ENCODE data around the gene PTTG1IP. TPM values are rescaled to one million over a fixed set of nuclear protein-coding genes. Genes with fewer than 3 reads are reported as not detected.

PTTG1IP gene
- total and polyA plus RNA-seq, 2 donors (not counting 1 experiment from before 2014, with no cell fraction given) = 229 to 240 TPM

DNA sequence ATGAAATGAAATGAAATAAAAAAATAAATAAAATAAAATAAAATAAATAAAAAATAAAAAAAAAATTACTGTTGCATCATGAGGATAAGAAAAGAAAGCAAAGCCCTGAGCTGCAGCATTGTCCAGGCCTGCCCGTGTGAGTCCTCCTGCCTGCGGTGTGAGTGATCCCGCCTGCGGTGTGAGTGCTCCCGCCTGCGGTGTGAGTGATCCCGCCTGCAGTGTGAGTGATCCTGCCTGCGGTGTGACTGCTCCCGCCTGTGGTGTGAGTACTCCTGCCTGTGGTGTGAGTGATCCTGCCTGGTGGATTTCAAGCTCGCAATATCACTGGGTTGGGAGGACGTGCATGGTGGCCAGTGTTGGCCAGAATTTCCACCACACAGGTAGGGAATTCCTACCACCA lies 22.4 kb upstream of the PTTG1IP start:
- TF ChIP-seq, protein P1, sequence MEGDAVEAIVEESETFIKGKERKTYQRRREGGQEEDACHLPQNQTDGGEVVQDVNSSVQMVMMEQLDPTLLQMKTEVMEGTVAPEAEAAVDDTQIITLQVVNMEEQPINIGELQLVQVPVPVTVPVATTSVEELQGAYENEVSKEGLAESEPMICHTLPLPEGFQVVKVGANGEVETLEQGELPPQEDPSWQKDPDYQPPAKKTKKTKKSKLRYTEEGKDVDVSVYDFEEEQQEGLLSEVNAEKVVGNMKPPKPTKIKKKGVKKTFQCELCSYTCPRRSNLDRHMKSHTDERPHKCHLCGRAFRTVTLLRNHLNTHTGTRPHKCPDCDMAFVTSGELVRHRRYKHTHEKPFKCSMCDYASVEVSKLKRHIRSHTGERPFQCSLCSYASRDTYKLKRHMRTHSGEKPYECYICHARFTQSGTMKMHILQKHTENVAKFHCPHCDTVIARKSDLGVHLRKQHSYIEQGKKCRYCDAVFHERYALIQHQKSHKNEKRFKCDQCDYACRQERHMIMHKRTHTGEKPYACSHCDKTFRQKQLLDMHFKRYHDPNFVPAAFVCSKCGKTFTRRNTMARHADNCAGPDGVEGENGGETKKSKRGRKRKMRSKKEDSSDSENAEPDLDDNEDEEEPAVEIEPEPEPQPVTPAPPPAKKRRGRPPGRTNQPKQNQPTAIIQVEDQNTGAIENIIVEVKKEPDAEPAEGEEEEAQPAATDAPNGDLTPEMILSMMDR (conservative IDR thresholded peaks at IDR 0.05 in 1 of 2, IDR thresholded peaks at IDR 0.05 in 1 of 2; ENCODE audit: low read depth in 1 of 2, low read length in 2 of 2) = no peak
- TF ChIP-seq EZH2 (IDR thresholded peaks at IDR 0.05; ENCODE audit: low read length, missing control alignments) = no peak
- Histone ChIP-seq H3K4me2 (ENCODE audit: extremely low read depth, insufficient read depth, low read length) (no peak overlapping the region), H3K79me2 (ENCODE audit: control insufficient read depth, insufficient read depth, low read length) (no peaks in the 10 kb centered on the region), H3K4me1 (ENCODE audit: control insufficient read depth, extremely low read depth, insufficient read depth, low read length) (no peaks in the 10 kb centered on the region), H3K9me3 (ENCODE audit: control insufficient read depth, insufficient read depth, low read depth, low read length) (no peaks in the 10 kb centered on the region), H3K27me3 (ENCODE audit: control insufficient read depth, insufficient read depth, low read length) (peaks cover 14% of the 10 kb centered on the region), H2AFZ (ENCODE audit: low read length) (no peak overlapping the region), H4K20me1 (ENCODE audit: control insufficient read depth, extremely low read depth, insufficient read depth, low read length) (no peaks in the 10 kb centered on the region), H3K4me3 (replicated peaks in 1 of 4; ENCODE audit: control extremely low read depth in 1 of 4, insufficient read depth in 1 of 4, low read depth in 3 of 4, low read length in 4 of 4) (no peak overlapping the region), H3K27ac (ENCODE audit: insufficient read depth, low read length) (no peak overlapping the region), H3K9ac (ENCODE audit: insufficient read depth, low read length) (no peak overlapping the region), H3K36me3 (ENCODE audit: control insufficient read depth, insufficient read depth, low read length) (no peaks in the 10 kb centered on the region)
- no peak for DNase-seq (ENCODE audit: low read depth in 2 of 2)

DNA sequence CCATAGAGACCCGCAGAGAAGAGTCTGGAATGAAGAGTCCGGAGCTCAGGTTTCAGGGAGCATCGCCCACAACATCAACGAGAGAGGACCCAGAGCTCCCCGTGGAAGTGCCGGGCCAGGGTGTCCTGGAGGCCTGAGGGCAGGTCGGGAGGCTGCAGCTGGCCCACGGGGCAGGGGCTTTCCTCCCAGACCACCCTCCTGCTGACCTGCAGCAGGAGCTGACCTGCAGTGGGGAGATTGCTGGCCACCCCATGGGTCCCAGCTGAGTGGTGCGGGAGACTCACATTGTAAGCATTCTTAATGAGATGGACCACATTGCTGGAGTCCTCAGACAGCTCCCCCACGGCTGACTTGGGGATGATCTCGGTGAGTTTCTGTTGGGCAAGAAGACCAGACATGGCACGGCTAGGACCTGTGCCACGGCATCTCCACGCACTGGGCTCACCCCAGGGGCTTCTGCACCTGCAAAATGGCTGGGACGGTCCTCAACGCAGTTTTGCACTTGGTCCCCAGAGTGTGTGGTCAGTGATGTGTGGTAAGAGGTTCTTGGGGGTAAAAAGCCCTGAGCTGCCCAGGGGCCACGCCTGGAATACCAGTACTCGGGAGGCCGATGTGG lies 21.3 kb upstream of the PTTG1IP start:
- Histone ChIP-seq H3K9me3 (ENCODE audit: control insufficient read depth, insufficient read depth, low read depth, low read length) (no peaks in the 10 kb centered on the region), H3K27ac (ENCODE audit: insufficient read depth, low read length) (no peak overlapping the region), H3K4me3 (replicated peaks in 1 of 4; ENCODE audit: control extremely low read depth in 1 of 4, insufficient read depth in 1 of 4, low read depth in 3 of 4, low read length in 4 of 4) (no peak overlapping the region), H4K20me1 (ENCODE audit: control insufficient read depth, extremely low read depth, insufficient read depth, low read length) (no peaks in the 10 kb centered on the region), H3K27me3 (ENCODE audit: control insufficient read depth, insufficient read depth, low read length) (peaks cover 14% of the 10 kb centered on the region), H3K79me2 (ENCODE audit: control insufficient read depth, insufficient read depth, low read length) (no peaks in the 10 kb centered on the region), H3K9ac (ENCODE audit: insufficient read depth, low read length) (no peak overlapping the region), H3K36me3 (ENCODE audit: control insufficient read depth, insufficient read depth, low read length) (no peaks in the 10 kb centered on the region), H3K4me2 (ENCODE audit: extremely low read depth, insufficient read depth, low read length) (no peak overlapping the region), H3K4me1 (ENCODE audit: control insufficient read depth, extremely low read depth, insufficient read depth, low read length) (no peaks in the 10 kb centered on the region), H2AFZ (ENCODE audit: low read length) (no peak overlapping the region)
- DNase-seq (ENCODE audit: low read depth in 2 of 2) = no peak
- TF ChIP-seq, protein P1 (conservative IDR thresholded peaks at IDR 0.05 in 1 of 2, IDR thresholded peaks at IDR 0.05 in 1 of 2; ENCODE audit: low read depth in 1 of 2, low read length in 2 of 2) = no peak
- no peak for TF ChIP-seq EZH2 (IDR thresholded peaks at IDR 0.05; ENCODE audit: low read length, missing control alignments)

DNA sequence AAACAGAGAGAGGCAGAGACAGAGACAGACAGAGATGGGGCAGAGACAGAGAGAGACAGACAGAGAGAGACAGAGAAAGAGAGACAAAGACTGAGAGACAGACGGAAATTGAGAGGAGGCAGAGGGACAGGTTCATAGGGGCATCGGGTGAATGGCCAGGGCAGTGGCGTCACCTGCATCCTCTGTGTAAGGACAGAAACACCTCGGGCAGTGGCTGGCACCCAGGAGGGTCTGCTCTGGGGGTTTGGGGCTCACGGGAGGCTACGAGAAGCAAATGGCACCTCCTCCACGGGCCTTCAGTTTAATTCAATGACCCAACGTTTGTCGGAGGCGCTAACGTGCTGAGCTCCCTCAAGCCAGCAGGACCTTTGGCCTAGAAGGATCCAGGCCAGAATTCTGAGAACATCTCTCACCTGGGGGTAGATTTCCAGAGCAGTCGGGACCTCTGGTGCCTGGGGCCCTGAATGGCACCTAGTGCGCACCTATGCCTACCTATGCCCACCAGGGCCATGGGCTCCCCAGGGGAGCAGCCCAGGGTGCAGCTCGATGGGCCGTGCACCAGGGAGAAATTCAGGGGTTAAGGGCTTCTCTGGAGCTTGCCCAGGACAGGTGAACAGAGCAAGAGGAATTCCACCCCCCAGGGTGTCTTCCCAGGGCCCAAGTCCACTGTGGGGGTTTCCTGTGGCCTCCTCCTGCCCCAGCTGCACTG lies 20.6 kb upstream of the PTTG1IP start:
- Histone ChIP-seq H3K9ac (ENCODE audit: insufficient read depth, low read length) (no peak overlapping the region), H3K4me3 (replicated peaks in 1 of 4; ENCODE audit: control extremely low read depth in 1 of 4, insufficient read depth in 1 of 4, low read depth in 3 of 4, low read length in 4 of 4) (no peak overlapping the region), H3K4me1 (ENCODE audit: control insufficient read depth, extremely low read depth, insufficient read depth, low read length) (no peaks in the 10 kb centered on the region), H2AFZ (ENCODE audit: low read length) (no peak overlapping the region), H3K9me3 (ENCODE audit: control insufficient read depth, insufficient read depth, low read depth, low read length) (no peaks in the 10 kb centered on the region), H3K4me2 (ENCODE audit: extremely low read depth, insufficient read depth, low read length) (no peak overlapping the region), H3K79me2 (ENCODE audit: control insufficient read depth, insufficient read depth, low read length) (no peaks in the 10 kb centered on the region), H3K27ac (ENCODE audit: insufficient read depth, low read length) (no peak overlapping the region), H4K20me1 (ENCODE audit: control insufficient read depth, extremely low read depth, insufficient read depth, low read length) (no peaks in the 10 kb centered on the region), H3K36me3 (ENCODE audit: control insufficient read depth, insufficient read depth, low read length) (no peaks in the 10 kb centered on the region), H3K27me3 (ENCODE audit: control insufficient read depth, insufficient read depth, low read length) (peaks cover 13% of the 10 kb centered on the region)
- no peak for DNase-seq (ENCODE audit: low read depth in 2 of 2)
- no peak for TF ChIP-seq EZH2 (IDR thresholded peaks at IDR 0.05; ENCODE audit: low read length, missing control alignments)
- TF ChIP-seq, protein P1 (conservative IDR thresholded peaks at IDR 0.05 in 1 of 2, IDR thresholded peaks at IDR 0.05 in 1 of 2; ENCODE audit: low read depth in 1 of 2, low read length in 2 of 2) = no peak
